HepG2 (cell line): Measurements from ENCODE around the gene FAM117A.

Source experiments
- EZH2 ChIP-seq: conservative IDR thresholded peaks from 2 replicates; pipeline ENCODE4 v1.6.1; 2012; ENCODE audit warnings: mild to moderate bottlenecking, low read depth, low read length, moderate library complexity
- ISL2 ChIP-seq: sonication (generic); formaldehyde crosslinking; IDR thresholded peaks from 2 replicates; pipeline ENCODE4 v1.5.0; 2020; ENCODE audit warnings: missing genetic modification reagents
- KLF15 ChIP-seq: sonication (generic); formaldehyde crosslinking; IDR thresholded peaks from 2 replicates; pipeline ENCODE4 v1.8.1; 2023; ENCODE audit warnings: borderline replicate concordance, mild to moderate bottlenecking, inconsistent platforms, missing genetic modification reagents, mixed read lengths
- NFYB ChIP-seq: sonication (generic); formaldehyde crosslinking; IDR thresholded peaks from 2 replicates; pipeline ENCODE4 v1.4.0; 2020; ENCODE audit warnings: missing genetic modification reagents
- ZNF263 ChIP-seq: sonication (generic); formaldehyde crosslinking; IDR thresholded peaks from 2 replicates; pipeline ENCODE4 v1.4.0; 2020; ENCODE audit warnings: missing genetic modification reagents
- ZNF670 ChIP-seq: sonication (generic); formaldehyde crosslinking; IDR thresholded peaks from 2 replicates; pipeline ENCODE4 v1.8.0; 2022; ENCODE audit warnings: mild to moderate bottlenecking, missing genetic modification reagents, borderline replicate concordance
- TF ChIP-seq, protein P1 (sequence below): sonication (generic); formaldehyde crosslinking; IDR thresholded peaks from 2 replicates; pipeline ENCODE4 v1.8.0; 2022; ENCODE audit warnings: missing genetic modification reagents, mild to moderate bottlenecking, inconsistent platforms, borderline replicate concordance

DNA sequence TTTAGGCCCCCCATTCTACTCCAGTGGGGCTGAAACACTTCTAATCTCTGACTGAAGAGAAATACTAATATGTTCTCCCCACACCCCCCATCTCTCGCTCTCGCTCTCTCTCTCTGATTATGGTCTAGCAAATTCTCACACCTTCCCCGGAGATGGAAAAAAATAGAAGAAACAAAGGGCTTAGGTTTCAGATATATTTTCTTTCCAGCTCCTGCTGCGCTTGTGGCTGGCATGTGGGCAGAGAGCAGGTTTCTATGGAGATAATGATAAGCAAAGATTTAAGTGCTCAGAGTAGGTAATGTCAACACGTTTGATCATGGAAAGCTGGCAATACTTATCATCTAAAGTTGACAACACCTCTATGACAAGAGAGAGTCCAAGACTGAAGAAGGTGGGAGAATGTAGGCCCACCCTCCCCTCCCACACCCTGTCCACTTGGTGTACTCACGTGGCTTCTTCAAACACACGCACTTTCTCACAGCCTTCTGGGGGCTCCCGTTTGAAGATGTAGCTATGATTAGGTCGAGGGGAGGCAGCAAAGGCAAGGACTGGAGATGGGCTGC, 48.1 kb downstream of the FAM117A start:
- TF ChIP-seq KLF15 (CRISPR knock-in tag), result no peak
- no peak for TF ChIP-seq ZNF670 (CRISPR knock-in tag)
- TF ChIP-seq NFYB (CRISPR knock-in tag), result no peak
- no peak for TF ChIP-seq ISL2 (CRISPR knock-in tag)
- no peak for TF ChIP-seq ZNF263 (CRISPR knock-in tag)
- TF ChIP-seq EZH2, result no peak
- TF ChIP-seq, protein P1, sequence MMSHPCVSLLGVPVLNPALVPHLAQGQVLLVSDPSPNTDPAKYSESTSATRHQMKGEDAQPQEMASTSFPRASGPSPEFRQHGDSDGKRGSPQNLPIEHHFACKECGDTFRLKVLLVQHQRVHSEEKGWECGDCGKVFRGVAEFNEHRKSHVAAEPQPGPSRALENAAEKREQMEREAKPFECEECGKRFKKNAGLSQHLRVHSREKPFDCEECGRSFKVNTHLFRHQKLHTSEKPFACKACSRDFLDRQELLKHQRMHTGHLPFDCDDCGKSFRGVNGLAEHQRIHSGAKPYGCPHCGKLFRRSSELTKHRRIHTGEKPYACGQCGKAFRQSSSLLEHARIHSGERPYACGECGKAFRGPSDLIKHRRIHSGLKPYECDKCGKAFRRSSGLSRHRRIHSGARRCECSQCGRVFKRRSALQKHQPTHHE, result no peak
